Ishikawa (cell line): ENCODE measurements around the gene TCF4.

ENCODE experiments used
- CEBPB ChIP-seq: IDR thresholded peaks from 2 replicates; pipeline ENCODE4 v1.6.1; 2012
- CREB1 ChIP-seq: IDR thresholded peaks from 2 replicates; pipeline ENCODE4 v1.6.1; 2012; ENCODE audit warnings: low read depth
- EGR1 ChIP-seq: IDR thresholded peaks from 2 replicates; pipeline ENCODE4 v1.6.1; 2012
- EP300 ChIP-seq: IDR thresholded peaks from 2 replicates; pipeline ENCODE4 v1.6.1; 2012; ENCODE audit warnings: borderline replicate concordance
- FOXM1 ChIP-seq: IDR thresholded peaks from 2 replicates; pipeline ENCODE4 v1.6.1; 2012; ENCODE audit warnings: low read depth, borderline replicate concordance
- NFIC ChIP-seq: IDR thresholded peaks from 2 replicates; pipeline ENCODE4 v1.6.1; 2012
- RAD21 ChIP-seq: IDR thresholded peaks from 2 replicates; pipeline ENCODE4 v1.6.1; 2012; ENCODE audit warnings: low read depth
- REST ChIP-seq: IDR thresholded peaks from 2 replicates; pipeline ENCODE4 v1.6.1; 2012; ENCODE audit warnings: low read depth, mild to moderate bottlenecking
- TAF1 ChIP-seq: IDR thresholded peaks from 2 replicates; pipeline ENCODE4 v1.6.1; 2012; ENCODE audit warnings: low read depth, mild to moderate bottlenecking
- TCF12 ChIP-seq: IDR thresholded peaks from 2 replicates; pipeline ENCODE4 v1.6.1; 2012; ENCODE audit warnings: low read depth
- TEAD4 ChIP-seq: IDR thresholded peaks from 2 replicates; pipeline ENCODE4 v1.6.1; 2012
- USF1 ChIP-seq: IDR thresholded peaks from 2 replicates; pipeline ENCODE4 v1.6.1; 2012
- YY1 ChIP-seq: IDR thresholded peaks from 2 replicates; pipeline ENCODE4 v1.6.1; 2012; ENCODE audit warnings: low read depth
- ZBTB7A ChIP-seq: IDR thresholded peaks from 2 replicates; pipeline ENCODE4 v1.6.1; 2012; ENCODE audit warnings: low read depth
- TF ChIP-seq, protein P1 (sequence below): IDR thresholded peaks from 2 replicates; pipeline ENCODE4 v1.6.1; 2012

Gene TCF4

GRCh38 chr18:55219059-55219458, 368.9 kb downstream of the TCF4 start:
- TF ChIP-seq, protein P1, sequence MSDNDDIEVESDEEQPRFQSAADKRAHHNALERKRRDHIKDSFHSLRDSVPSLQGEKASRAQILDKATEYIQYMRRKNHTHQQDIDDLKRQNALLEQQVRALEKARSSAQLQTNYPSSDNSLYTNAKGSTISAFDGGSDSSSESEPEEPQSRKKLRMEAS: no peak
- TF ChIP-seq YY1 (no peak), REST (no peak), CEBPB (no peak), NFIC (no peak), TCF12 (no peak), USF1 (no peak), TAF1 (no peak), RAD21 (no peak), TEAD4 (no peak), EGR1 (no peak), ZBTB7A (no peak), EP300 (no peak), CREB1 (no peak)

- TF ChIP-seq TCF12 (no peak), EGR1 (no peak), TEAD4 (no peak), CEBPB (no peak), REST (no peak), ZBTB7A (no peak), EP300 (no peak), USF1 (no peak), TAF1 (no peak), YY1 (no peak), FOXM1 (no peak), CREB1 (no peak), NFIC (no peak)
- TF ChIP-seq, protein P1: no peak
These were observed 373.0 kb downstream of the TCF4 start for GRCh38 chr18:55214969-55215368.

DNA sequence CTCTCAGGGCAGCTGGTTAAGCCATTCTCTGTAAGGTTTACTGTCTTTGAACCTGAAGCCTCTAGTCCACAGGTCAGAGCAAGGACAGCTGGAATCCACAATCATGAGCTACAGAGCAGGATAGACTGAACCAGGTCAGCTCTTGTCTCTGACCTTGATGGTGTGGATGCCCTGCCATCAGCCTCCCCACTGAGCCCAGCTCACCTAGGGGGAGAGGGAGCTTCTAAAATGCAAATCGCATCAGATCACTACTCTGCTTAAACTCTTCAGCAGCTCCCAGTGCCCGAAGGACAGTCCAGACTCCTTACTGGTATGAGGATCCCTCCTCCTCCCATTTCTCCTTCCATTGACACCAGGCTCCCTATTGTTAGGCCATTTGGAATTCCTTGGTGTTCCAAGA, 373.5 kb downstream of the TCF4 start:
- TF ChIP-seq ZBTB7A (no peak), EP300 (no peak), CREB1 (no peak), USF1 (no peak), TAF1 (no peak), NFIC (no peak), TCF12 (no peak), FOXM1 (no peak), YY1 (no peak), CEBPB (no peak), TEAD4 (no peak), RAD21 (no peak), REST (no peak), EGR1 (no peak)
- TF ChIP-seq, protein P1: no peak

DNA sequence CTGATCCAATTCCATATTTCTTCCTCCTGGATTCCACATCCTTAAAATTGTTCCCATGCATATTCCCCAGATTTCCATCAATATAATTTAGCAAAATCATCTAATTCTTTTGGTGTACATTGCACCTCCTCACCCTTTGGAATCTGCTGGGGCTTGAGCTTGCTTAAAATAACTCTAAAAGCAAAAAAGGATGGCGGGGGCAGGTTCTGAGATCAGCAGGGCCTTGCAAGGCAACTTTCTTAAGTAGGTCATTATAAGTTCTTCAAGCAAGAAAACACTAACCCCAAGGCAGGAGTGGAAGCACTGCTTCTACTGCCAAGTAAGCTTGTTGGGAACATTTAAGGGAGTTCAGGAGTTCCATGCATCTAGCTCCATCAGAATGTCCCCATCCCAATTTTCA, 374.4 kb downstream of the TCF4 start:
- TF ChIP-seq YY1 (no peak), CEBPB (no peak), REST (no peak), FOXM1 (no peak), TEAD4 (no peak), CREB1 (no peak)
